ENCODE data around the gene HOXB13. TPM values are rescaled to one million over a fixed set of nuclear protein-coding genes. Genes with fewer than 3 reads are reported as not detected.
"Not testable (repeated sequence)": the region's sequence is repeated elsewhere in the genome, so short reads cannot be mapped to it uniquely, and the experiment has no call there.

The HOXB13 gene
- total and polyA plus RNA-seq, 2 donors from 2014 or later: not detected

GRCh38 chr17:48718227-48718760 lies 10.3 kb downstream of the HOXB13 start:
- Histone ChIP-seq H3K4me3 (ENCODE audit: low read length in 3 of 3) (no peak overlapping the region), H3K36me3 (ENCODE audit: control insufficient read depth in 2 of 3, insufficient read depth in 3 of 3, low read length in 3 of 3) (no peaks in the 10 kb centered on the region), H3K4me1 (ENCODE audit: control insufficient read depth in 2 of 3, insufficient read depth in 2 of 3, low read depth in 1 of 3, low read length in 3 of 3) (no peaks in the 10 kb centered on the region), H3K27me3 (ENCODE audit: control insufficient read depth, insufficient read depth, low read length) (peaks cover 78% of the 10 kb centered on the region), H3K9ac (ENCODE audit: low read length in 3 of 3) (no peak overlapping the region), H3K27ac (ENCODE audit: low read depth in 2 of 2, low read length in 2 of 2) (no peak overlapping the region), H3K9me3 (ENCODE audit: control insufficient read depth in 2 of 3, insufficient read depth in 1 of 3, low read length in 3 of 3) (no peaks in the 10 kb centered on the region)
- intact Hi-C loops (cut with DNase I): no loop called here
- TF ChIP-seq CTCF (IDR thresholded peaks at IDR 0.05; ENCODE audit: borderline replicate concordance, extremely low read depth, insufficient read depth): no peak
- FAIRE-seq (no peak), DNase-seq (peak in 4 of 5 donors; percentile 56 to 81 (median 64))

- H3K27ac ChIP-seq (ENCODE audit: low read depth in 2 of 2, low read length in 2 of 2): no peak overlapping the region
- TF ChIP-seq CTCF (IDR thresholded peaks at IDR 0.05; ENCODE audit: borderline replicate concordance, extremely low read depth, insufficient read depth): no peak
- H3K9ac ChIP-seq (ENCODE audit: low read length in 3 of 3): no peak overlapping the region
- no peaks in the 10 kb centered on the region for H3K36me3 ChIP-seq (ENCODE audit: control insufficient read depth in 2 of 3, insufficient read depth in 3 of 3, low read length in 3 of 3)
- DNase-seq (peak in 1 of 5 donors; percentile 50), FAIRE-seq (no peak)
- intact Hi-C loops (cut with DNase I): no loop called here
- H3K4me1 ChIP-seq (ENCODE audit: control insufficient read depth in 2 of 3, insufficient read depth in 2 of 3, low read depth in 1 of 3, low read length in 3 of 3): no peaks in the 10 kb centered on the region
- H3K4me3 ChIP-seq (ENCODE audit: low read length in 3 of 3): no peak overlapping the region
- H3K27me3 ChIP-seq (ENCODE audit: control insufficient read depth, insufficient read depth, low read length): peaks cover 76% of the 10 kb centered on the region
- H3K9me3 ChIP-seq (ENCODE audit: control insufficient read depth in 2 of 3, insufficient read depth in 1 of 3, low read length in 3 of 3): no peaks in the 10 kb centered on the region
Observed at GRCh38 chr17:48717367-48718226, 11.0 kb downstream of the HOXB13 start.

- H3K36me3 ChIP-seq (ENCODE audit: control insufficient read depth in 2 of 3, insufficient read depth in 3 of 3, low read length in 3 of 3); intact Hi-C loops (cut with DNase I); H3K27ac ChIP-seq (ENCODE audit: low read depth in 2 of 2, low read length in 2 of 2); H3K4me1 ChIP-seq (ENCODE audit: control insufficient read depth in 2 of 3, insufficient read depth in 2 of 3, low read depth in 1 of 3, low read length in 3 of 3); H3K4me3 ChIP-seq (ENCODE audit: low read length in 3 of 3); DNase-seq; H3K9ac ChIP-seq (ENCODE audit: low read length in 3 of 3); H3K9me3 ChIP-seq (ENCODE audit: control insufficient read depth in 2 of 3, insufficient read depth in 1 of 3, low read length in 3 of 3); FAIRE-seq: not testable (repeated sequence)
- H3K27me3 ChIP-seq (ENCODE audit: control insufficient read depth, insufficient read depth, low read length): peaks cover 69% of the 10 kb centered on the region
Observed at GRCh38 chr17:48716549-48716948, 12.0 kb downstream of the HOXB13 start.
